Measurements from ENCODE around the gene CAGE1. TPM values are rescaled to one million over a fixed set of nuclear protein-coding genes. Genes with fewer than 3 reads are reported as not detected.
"Not testable (repeated sequence)": the region's sequence is repeated elsewhere in the genome, so short reads cannot be mapped to it uniquely, and the experiment has no call there.

CAGE1 gene
- total RNA-seq, 1 donor from 2014 or later, result not detected

DNA sequence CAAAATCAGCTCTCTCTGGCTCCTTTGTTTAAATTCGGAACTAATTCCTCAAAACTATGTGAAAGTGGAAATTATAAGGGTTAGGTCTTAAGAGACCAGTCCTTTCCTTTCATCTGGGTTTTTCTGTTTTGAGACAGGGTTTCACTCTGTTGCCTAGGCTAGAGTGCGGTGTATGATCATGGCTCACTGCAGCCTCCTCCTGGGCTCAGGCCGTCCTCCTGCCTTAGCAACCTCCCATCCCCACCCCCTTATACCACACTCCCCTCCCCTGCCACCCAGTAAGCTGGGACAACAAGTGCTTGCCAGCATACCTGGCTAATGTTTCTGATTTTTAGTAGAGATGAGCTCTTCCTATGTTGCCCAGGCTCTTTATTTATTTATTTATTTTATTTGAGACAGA is 63.8 kb downstream of the CAGE1 start:
- Histone ChIP-seq H3K27me3 (ENCODE audit: low read depth) (peaks cover 15% of the 10 kb centered on the region), H3K36me3 (no peaks in the 10 kb centered on the region), H3K27ac (replicated peaks) (no peak overlapping the region), H3K4me1 (no peaks in the 10 kb centered on the region), H3K9me3 (replicated peaks) (no peaks in the 10 kb centered on the region), H3K4me3 (no peak overlapping the region)
- DNase-seq, result no peak
- intact Hi-C loops (cut with micrococcal nuclease), result no loop called here
- TF ChIP-seq, protein P1, sequence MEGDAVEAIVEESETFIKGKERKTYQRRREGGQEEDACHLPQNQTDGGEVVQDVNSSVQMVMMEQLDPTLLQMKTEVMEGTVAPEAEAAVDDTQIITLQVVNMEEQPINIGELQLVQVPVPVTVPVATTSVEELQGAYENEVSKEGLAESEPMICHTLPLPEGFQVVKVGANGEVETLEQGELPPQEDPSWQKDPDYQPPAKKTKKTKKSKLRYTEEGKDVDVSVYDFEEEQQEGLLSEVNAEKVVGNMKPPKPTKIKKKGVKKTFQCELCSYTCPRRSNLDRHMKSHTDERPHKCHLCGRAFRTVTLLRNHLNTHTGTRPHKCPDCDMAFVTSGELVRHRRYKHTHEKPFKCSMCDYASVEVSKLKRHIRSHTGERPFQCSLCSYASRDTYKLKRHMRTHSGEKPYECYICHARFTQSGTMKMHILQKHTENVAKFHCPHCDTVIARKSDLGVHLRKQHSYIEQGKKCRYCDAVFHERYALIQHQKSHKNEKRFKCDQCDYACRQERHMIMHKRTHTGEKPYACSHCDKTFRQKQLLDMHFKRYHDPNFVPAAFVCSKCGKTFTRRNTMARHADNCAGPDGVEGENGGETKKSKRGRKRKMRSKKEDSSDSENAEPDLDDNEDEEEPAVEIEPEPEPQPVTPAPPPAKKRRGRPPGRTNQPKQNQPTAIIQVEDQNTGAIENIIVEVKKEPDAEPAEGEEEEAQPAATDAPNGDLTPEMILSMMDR (IDR thresholded peaks at IDR 0.05; ENCODE audit: borderline replicate concordance), result no peak

DNA sequence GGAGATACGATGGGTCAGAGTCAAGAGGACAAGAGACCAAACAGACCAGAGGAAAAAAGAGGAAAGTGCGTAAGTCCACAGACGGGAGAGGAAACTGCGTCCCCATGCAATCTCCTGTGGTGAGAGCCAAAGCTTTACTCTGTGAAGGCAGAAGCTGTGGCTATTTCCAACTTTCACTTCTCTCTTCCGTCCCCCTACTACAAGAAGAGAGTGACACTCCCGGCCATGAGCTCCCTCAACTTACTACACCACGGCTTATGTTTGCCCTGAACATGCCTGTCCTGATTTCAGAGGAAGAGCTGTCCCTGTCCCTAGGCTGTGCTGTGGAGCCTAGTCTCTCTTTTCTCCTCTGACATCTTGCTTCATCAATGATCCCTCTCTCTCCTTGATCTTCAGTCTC is 65.0 kb downstream of the CAGE1 start:
- DNase-seq, result no peak
- no peak overlapping the region for H3K27ac ChIP-seq (replicated peaks)
- H3K27me3 ChIP-seq (ENCODE audit: low read depth), result peaks cover 15% of the 10 kb centered on the region
- intact Hi-C loops (cut with micrococcal nuclease), result no loop called here
- no peaks in the 10 kb centered on the region for H3K4me1 ChIP-seq
- H3K36me3 ChIP-seq, result no peaks in the 10 kb centered on the region
- no peaks in the 10 kb centered on the region for H3K9me3 ChIP-seq (replicated peaks)
- TF ChIP-seq, protein P1 (IDR thresholded peaks at IDR 0.05; ENCODE audit: borderline replicate concordance), result no peak
- H3K4me3 ChIP-seq, result no peak overlapping the region

DNA sequence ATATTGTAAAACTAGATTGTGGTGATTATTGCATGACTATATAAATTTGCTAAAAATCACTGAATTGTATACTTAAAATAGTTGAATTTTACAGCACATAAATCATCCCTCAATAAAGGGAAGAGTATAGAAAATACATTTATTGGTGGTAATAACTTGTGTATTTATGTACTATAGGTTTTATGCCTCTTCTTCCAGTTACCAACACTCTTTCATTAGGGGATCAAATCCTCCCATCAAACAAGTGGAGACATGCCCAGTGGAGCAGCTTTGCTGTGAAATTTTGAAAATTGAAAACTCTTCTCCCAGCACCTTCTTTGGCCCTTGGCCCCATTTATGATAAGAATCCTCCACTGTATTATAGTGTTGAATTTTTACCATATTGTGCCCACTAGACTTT is 66.5 kb downstream of the CAGE1 start:
- H3K27ac ChIP-seq (replicated peaks), result no peak overlapping the region
- peaks cover 15% of the 10 kb centered on the region for H3K27me3 ChIP-seq (ENCODE audit: low read depth)
- intact Hi-C loops (cut with micrococcal nuclease), result no loop called here
- TF ChIP-seq, protein P1 (IDR thresholded peaks at IDR 0.05; ENCODE audit: borderline replicate concordance), result no peak
- H3K36me3 ChIP-seq, result no peaks in the 10 kb centered on the region
- no peaks in the 10 kb centered on the region for H3K4me1 ChIP-seq
- DNase-seq, result no peak
- no peaks in the 10 kb centered on the region for H3K9me3 ChIP-seq (replicated peaks)
- H3K4me3 ChIP-seq, result no peak overlapping the region

DNA sequence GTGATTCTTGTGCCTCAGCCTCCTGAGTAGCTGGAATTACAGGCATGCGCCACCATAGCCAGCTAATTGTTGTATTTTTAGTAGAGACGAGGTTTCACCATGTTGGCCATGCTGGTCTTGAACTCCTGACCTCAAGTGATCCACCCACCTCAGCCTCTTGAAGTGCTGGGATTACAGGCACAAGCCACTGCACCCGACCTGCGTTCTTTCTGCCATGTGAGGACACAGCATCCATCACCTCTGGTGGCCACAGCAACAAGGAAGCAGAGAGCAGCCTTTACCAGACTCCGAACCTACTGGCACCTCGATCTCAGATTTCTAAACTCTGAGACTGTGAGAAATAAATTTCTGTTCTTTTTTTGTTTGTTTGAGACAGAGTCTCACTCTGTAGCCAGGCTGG is 67.7 kb downstream of the CAGE1 start:
- H3K4me1 ChIP-seq; DNase-seq; H3K9me3 ChIP-seq (replicated peaks); H3K36me3 ChIP-seq; intact Hi-C loops (cut with micrococcal nuclease); H3K27ac ChIP-seq (replicated peaks); H3K4me3 ChIP-seq: not testable (repeated sequence)
- peaks cover 15% of the 10 kb centered on the region for H3K27me3 ChIP-seq (ENCODE audit: low read depth)

DNA sequence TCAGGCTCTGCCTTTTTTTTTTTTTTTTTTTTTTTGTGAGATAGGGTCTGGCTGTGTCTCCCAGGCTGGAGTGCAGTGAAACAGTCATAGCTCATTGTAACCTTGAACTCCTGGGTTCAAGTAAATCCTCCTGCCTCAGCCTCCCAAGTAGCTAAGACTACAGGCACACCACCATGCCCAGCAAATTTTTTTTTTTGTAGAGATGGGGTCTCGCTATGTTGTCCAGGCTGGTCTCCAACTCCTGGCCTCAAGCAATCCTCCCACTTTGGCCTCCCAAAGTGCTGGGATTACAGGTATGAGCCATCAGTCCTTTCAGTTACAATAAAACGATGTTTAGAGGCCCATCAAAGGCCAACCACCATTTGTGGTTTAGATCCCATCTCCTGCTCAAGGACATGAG is 70.1 kb downstream of the CAGE1 start:
- DNase-seq; H3K4me1 ChIP-seq; H3K27me3 ChIP-seq (ENCODE audit: low read depth); H3K4me3 ChIP-seq; intact Hi-C loops (cut with micrococcal nuclease); H3K27ac ChIP-seq (replicated peaks); H3K36me3 ChIP-seq; H3K9me3 ChIP-seq (replicated peaks): not testable (repeated sequence)

DNA sequence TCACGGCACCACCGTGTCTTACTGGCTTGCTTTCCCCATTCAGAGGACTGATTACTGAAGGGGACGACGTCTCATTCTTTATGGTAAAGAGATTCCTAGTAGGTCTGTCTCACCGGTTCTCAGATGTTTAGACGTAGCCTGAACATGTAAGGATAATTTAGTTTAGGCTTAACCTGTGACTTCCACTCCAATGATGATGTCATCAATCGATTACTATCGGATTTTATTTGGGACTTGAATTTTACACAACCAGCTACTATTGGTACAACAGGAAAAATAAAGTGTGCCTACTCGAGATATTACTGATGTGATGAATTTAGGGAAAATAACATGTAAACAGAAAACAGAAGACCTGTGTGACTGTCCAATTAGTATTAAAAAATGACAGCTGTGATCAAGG is 72.0 kb downstream of the CAGE1 start:
- DNase-seq, result no peak
- Histone ChIP-seq H3K4me3 (no peak overlapping the region), H3K36me3 (no peaks in the 10 kb centered on the region), H3K27me3 (ENCODE audit: low read depth) (no peaks in the 10 kb centered on the region), H3K4me1 (peaks cover 10% of the 10 kb centered on the region), H3K27ac (replicated peaks) (no peak overlapping the region), H3K9me3 (replicated peaks) (no peaks in the 10 kb centered on the region)
- TF ChIP-seq, protein P1 (IDR thresholded peaks at IDR 0.05; ENCODE audit: borderline replicate concordance), result no peak
- intact Hi-C loops (cut with micrococcal nuclease), result no loop called here

Data from left ventricle myocardium inferior (tissue), 1 donor.